ENCODE results near the gene ROBO1. TPM values are rescaled to one million over a fixed set of nuclear protein-coding genes. Genes with fewer than 3 reads are reported as not detected.

The ROBO1 gene
- total RNA-seq, 1 donor from 2014 or later = 10.8 TPM

DNA sequence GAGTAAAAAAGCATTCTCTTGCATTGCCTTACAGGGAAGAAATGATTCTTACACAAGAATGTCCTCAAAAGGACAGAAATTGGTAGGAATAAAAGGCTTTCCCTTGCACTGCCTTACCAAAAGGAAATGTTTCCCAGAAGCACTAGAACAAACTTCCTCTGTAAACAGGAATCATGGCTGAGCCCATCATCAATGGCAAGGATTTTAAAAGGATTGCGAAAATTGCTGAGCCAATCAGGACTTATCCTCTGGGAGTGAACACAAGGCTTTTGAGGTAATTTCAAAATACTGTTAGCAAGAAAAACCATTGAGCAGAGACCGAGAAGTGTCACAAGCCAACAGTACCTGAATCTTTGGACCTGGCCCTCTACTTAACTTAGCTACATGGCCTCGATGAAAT is 897.3 kb downstream of the ROBO1 start:
- intact Hi-C loops (cut with DNase I) = no loop called here
- ATAC-seq (no peak), DNase-seq (ENCODE audit: missing footprints) (no peak)

DNA sequence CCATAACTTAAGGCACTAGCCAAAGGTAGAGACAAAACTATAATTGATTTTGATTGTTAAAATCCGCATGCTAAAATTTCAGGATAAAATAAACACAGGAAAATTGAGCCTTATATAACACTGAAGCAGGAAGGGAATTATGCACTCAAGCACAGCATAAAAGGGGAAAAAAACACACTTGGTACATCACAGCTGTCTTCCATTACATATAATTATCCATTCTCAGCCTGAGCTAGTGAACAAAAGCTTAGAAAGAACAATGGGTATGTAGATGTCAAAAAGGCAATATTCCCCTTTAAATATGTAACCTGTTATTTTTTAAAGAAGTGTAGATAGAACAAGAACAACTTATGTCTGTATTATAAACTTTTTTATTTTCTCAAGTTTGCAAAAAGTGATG is 899.2 kb downstream of the ROBO1 start:
- intact Hi-C loops (cut with DNase I) = no loop called here
- DNase-seq (ENCODE audit: missing footprints) = no peak
- ATAC-seq = no peak

DNA sequence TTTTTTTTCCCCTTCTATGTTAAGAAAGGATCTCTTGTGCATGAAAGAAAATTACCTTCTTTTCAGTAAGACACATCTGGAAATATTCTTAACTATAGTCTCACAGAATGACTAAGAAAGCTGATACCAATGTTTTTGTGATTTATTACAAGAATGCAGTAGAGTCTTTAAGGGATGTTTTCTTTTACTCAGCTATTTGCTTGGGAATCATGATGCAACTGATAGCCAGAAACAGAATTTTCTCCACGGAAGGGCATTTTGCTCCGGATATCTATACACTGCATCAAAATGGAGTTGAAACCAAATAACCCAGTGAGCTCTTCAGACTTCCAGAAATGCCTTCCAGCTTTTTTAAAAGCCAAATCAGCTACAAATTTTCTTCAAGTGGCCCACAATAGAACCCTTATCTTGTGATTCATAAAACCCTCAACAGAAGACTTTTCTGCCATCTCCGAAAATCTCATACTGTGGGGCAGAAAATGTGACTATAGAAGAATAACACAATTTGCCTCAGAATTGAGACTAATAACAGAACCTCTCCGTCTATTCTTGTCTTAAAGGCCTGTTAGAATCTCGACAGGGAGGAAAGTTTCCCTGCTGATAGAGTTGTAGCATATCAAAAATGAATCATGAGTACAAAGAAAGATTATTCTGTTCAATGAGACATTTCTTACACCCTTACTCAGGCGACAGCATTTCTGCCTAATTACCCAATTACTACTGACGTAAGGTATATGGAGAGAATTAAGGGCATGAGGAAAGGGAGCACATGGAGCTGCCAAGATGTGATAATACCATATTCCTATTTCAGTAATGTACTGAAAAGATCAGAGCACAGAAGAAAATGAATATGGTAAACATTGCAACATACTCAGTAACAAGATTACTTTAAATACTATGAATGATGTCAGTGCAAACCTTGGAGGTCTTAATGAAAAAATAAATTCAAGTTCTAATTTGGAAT is 900.1 kb downstream of the ROBO1 start:
- intact Hi-C loops (cut with DNase I) = no loop called here
- ATAC-seq (no peak), DNase-seq (ENCODE audit: missing footprints) (no peak)

DNA sequence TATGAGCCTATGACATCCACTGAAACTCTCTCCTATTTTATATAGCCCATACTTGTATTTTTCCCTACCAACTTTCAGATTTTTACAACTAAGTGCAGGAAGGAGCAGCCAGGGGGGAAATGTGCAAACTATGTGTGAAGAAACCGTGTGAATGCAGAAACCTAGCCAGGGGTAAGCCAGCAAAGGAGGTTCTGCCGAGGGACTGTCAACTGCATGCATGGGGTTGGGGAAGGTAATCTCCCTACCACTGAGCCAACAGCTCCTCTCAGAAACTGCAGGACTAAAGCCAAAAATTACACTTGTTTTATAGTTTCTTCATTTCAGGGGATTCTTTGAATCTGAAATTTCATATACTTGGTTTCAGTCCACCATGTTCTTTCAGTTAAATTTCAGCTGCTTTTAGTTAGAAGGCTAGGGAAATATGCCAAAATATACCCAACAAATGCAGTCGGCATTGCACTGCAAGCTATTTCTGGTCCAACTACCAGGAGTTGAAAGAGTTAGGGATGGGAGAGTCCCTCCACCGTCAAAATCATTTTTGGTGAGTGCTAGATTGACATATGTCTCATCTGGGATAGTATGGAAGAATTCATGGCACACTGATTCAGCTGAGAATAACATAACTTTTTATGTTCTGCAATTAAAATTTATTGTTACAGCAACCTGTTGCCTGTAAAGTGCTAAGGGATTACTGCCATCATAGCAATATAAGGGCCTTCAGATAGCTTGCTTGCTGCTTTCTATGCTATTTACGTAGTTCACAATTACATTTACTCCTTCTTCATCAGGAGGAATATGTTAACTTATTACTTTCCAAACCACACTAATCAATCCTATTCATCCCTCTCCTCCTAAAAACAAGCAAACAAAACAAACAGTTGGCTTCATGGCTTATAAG is 904.2 kb downstream of the ROBO1 start:
- intact Hi-C loops (cut with DNase I) = no loop called here
- no peak for ATAC-seq
- no peak for DNase-seq (ENCODE audit: missing footprints)

DNA sequence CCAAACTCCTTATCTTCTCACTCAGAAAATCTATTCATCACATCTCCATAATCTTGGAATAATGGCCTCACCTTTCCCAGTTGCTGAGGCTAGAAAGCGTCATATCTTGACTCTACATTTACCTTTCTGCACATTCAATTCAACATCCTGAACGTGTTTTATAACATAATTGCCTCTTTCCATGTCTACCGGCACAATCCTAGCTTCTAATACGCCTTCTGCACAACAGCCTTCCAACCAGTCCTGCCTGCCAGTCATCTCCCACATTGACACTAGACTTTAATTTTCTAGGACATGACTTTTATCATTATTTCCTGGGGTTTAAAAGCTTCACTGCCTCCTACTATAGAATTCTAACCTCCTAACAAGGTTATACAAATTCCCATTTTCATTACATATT is 906.6 kb downstream of the ROBO1 start:
- DNase-seq (ENCODE audit: missing footprints) = no peak
- no peak for ATAC-seq
- intact Hi-C loops (cut with DNase I) = no loop called here

DNA sequence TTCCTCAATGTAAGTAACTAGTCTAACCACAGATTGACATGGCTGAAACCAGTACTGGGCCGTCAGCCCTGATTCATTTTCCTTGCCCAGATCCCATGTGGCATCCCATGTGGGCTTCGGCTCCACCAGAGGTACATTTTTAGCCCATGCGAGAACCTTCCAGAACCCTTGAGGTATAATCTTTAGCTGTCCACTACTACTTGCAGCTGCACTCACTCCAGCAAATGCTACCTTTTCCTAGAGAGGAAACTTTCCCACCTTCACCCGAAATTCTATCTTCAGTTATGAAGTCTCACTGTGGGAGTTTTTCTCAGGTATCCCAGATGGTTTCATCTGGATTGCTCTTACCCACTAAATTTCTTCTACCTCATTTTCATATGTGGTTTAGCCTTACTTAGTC is 907.2 kb downstream of the ROBO1 start:
- no peak for DNase-seq (ENCODE audit: missing footprints)
- no peak for ATAC-seq
- intact Hi-C loops (cut with DNase I) = no loop called here

DNA sequence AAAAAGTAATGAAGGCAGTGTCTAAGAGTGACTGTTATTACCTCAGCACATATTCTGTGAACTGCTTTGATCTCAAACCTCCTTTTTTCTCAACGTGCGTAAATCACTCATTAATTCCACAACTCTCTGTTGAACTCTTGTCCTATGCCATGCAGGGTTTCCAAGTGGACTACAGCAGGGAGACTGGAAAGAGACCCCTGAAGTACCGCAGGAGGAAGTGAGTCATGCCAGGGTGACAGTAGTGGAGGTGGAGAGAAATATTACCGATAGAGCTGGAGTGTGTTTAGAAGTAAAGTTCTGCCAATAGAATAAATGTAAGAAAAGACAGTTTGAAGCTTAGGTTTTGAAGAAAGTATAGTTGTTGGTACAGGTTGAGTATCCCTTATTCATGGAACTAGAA is 908.9 kb downstream of the ROBO1 start:
- DNase-seq (ENCODE audit: missing footprints) = no peak
- no peak for ATAC-seq
- intact Hi-C loops (cut with DNase I) = no loop called here

DNA sequence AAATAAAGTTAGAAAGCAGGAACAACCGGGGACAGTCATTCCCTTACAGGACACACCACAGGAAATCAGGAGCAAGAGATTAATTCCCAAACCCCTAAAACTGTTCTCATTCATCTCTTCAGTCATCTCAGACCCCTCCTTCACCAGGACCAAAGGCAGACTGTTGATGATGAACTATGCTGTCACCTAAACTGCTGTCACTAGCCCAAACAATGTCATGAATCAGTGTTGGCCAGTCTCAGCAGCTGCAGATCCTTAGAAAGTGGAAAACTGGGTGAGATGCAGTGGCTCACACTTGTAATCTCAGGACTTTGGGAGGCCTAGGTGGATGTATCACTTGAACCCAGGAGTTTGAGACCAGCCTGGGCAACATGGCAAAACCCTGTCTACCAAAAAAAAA is 909.6 kb downstream of the ROBO1 start:
- peak; percentile 13 for ATAC-seq
- intact Hi-C loops (cut with DNase I) = no loop called here

DNA sequence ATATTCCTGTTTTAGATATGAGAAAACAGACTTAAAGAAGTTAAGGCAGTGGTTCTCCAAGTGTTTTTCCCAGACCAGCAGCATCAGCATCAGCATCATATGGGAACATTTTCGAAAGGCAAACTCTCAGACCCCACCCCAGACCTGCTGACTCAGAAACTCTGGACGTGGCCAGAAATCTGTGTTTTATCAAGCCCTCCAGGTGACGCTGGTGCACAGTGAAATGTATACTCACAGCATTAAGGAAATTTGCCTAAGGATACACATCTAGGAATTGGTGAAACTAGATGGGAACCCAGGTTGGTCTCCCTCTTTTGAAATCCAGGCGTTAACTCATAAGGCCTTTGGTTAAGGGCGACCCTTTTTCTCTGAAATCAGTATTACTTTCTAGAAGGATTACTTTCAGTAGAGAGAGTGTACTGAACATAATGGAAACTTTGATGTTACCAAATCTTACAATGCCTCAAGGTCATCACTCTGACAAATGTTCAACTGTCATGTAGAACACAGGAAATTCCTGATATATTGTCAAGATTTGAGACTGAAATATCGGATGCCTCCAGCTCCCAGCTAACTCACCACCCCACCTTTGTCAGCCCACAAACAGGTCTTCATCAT is 910.2 kb downstream of the ROBO1 start:
- intact Hi-C loops (cut with DNase I) = no loop called here
- ATAC-seq (peak; percentile 31), DNase-seq (ENCODE audit: missing footprints) (no peak)

More for the DNA sequence above, 909.6 kb downstream of the ROBO1 start:
- DNase-seq (ENCODE audit: missing footprints) = no peak

DNA sequence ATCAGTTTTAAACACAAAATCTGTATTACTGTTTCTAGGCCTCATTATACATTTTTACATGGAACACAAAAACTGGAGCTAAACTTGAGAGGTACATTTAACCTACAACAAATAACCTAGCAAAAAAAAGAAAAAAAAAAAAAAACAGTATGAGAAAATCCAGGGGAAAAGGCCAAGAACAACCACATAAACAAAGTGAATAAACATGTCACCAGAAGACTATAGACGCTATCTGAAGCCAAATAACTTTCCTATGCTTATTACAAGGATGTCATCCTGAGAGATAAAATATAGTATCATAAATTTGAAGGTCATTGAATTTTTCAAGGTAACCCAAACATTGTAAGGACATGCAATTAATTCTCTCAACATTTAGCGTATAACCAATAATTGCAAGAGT is 911.6 kb downstream of the ROBO1 start:
- DNase-seq (ENCODE audit: missing footprints) = no peak
- ATAC-seq = no peak
- intact Hi-C loops (cut with DNase I) = no loop called here

DNA sequence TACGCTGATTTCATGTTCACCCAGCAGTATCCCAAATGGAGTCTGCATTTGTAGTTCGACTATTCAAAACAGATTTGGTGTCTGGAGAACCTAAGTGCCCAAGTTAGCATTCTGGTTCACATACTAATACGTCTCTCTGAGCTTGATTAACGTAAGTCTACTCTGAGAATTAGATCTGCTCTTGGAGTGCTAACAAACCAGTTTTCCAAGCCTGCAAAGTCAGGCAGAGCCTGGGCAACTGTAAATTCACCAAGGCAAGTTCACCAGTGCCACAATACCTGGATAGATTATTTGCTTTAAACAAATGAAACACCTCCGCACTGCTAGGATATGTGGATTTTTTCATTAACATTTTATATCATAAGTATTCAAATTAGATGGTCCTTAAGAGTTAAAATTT is 912.6 kb downstream of the ROBO1 start:
- ATAC-seq (no peak), DNase-seq (ENCODE audit: missing footprints) (no peak)
- intact Hi-C loops (cut with DNase I) = no loop called here

DNA sequence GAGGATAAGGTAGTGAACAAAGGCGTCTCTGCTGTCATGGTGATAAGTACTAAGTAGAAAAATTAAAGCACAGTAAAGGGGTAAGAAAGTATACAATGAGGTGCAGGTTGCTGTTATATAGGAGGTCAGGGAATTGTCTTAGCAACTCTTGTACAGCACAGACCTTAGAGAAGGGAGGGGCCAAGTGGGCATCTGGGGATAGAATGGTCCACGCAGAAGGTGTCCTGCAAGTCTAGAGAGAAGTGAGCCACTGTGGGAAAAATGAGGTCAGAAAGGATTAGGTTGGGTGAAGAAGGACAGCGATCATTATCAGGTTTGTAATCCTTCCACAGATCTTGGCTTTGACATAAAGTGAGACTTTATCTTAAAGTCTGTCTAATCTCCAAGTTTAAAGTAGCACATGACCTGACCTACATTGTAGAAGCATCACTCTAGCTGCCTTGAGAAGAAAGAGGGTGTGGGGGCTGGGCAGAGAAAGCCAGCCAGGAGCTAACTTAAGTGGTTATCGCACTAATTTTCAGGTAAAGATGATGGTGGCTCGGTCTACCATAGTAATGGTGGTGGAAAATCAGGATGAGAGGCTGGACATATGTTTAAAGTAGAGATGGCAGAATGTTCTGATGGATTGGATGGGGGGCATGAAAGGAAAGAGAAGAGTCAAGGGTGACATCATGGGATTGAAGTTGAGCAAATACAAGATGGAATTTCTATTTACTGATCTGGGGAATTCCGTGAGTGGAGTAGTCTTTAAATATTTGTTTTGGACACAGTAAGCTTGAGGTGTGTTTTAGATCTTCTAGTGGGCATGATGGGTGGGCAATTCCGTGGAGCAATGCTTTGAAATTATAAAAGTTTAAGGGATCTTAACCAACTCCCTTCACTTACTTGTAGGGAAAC is 919.2 kb downstream of the ROBO1 start:
- DNase-seq (ENCODE audit: missing footprints) = no peak
- intact Hi-C loops (cut with DNase I) = no loop called here
- ATAC-seq = no peak

DNA sequence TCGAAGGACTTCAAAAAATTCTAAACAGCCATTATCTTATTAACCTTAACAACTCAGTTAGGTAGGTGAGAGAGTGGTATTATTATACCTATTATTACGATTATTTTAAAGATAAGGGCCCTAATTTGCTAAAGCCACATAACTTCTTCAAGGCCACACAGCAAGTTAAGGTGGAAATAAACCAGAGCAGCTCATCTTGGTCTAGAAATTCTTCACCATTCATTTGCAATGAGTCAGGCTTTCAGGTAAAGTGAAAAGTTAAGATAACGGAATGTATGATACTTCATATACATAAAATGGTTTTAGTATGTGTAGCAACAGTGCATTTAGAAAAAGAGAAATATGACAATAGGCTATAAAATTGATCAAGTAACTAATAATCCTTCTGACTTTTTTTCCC is 920.2 kb downstream of the ROBO1 start:
- intact Hi-C loops (cut with DNase I) = no loop called here
- ATAC-seq (no peak), DNase-seq (ENCODE audit: missing footprints) (no peak)

DNA sequence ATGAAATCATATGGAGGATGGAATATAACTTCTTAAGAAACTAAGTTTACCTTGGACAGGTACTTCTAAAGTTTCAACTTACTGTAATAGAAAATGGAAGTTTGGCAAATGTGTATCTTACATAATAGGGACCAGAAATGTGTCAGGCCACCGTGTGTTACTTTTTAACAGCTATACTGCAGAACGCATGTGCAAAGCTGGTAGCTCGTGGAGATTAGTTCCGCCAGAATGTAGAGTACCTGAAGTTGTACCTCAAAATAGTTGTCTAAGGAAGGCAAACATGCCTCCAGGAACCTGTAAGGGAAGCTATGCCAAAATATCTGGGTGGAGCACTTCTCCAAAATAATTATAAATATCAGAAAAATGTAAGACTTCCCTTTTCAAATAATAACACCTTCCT is 920.6 kb downstream of the ROBO1 start:
- no peak for ATAC-seq
- intact Hi-C loops (cut with DNase I) = no loop called here

DNA sequence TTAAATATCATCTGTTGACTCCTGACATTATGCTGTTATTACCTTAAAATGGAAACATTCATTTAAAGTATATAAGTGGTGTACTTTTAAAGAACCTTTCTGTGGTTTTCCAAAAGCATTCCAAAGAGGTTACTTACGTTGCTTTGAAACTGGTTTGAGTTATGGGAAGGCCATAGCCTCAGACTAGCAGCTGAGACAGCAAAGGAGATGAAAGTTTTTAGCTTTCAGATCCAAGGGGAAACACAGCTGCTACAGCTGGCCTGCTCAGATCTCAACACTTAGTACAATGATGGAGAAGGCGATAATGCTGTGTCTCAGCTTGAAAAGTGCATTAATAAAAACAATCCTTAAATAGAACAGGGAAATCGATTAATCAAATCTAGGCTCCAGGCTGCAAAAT is 921.1 kb downstream of the ROBO1 start:
- DNase-seq (ENCODE audit: missing footprints) = no peak
- intact Hi-C loops (cut with DNase I) = no loop called here
- no peak for ATAC-seq

More for the DNA sequence above, 920.6 kb downstream of the ROBO1 start:
- no peak for DNase-seq (ENCODE audit: missing footprints)

DNA sequence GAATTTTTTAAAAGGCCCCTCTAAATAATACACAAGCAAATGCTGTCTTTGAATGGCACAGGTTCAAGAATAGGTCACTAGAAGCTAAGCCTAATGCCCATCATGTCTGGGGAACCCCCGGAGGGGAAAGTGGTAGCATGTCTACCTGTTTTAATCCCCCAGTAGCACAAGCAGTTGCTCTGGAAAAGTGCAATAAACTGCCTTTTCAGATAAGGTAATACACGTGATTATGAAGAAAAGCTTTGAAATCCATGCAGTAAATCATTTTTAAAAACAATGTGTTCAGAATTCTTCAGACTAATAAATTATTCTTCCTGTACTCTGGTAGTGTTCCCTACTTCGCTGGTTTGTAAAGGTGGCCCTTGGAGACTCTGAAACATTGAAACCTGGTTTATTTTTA is 922.2 kb downstream of the ROBO1 start:
- intact Hi-C loops (cut with DNase I) = loop anchor here (2.0 kb wide), 1 partner anchor 35 kb away; no protein-coding TSS in a partner anchor
- DNase-seq (ENCODE audit: missing footprints) (no peak), ATAC-seq (no peak)

DNA sequence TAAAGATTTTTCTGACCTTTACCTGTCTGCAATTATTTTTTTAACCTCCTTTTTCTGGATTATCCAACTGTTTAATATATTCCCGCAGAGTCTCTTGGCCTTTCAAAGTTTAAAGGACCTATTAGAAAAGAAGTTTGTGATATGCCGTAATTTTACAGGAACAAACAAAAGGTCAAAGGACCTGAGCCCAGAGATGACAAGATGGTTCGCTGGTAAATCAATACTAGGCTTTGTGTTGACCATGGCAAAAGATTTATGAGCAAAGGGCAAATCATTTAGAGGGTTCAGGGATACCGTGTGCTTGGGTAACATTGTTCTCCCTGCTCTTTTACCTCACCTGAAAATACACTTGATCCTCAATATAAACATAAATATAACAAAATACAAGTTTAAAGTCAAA is 923.5 kb downstream of the ROBO1 start:
- intact Hi-C loops (cut with DNase I) = loop anchor here (2.0 kb wide), 1 partner anchor 34 kb away; no protein-coding TSS in a partner anchor
- DNase-seq (ENCODE audit: missing footprints) (no peak), ATAC-seq (no peak)

DNA sequence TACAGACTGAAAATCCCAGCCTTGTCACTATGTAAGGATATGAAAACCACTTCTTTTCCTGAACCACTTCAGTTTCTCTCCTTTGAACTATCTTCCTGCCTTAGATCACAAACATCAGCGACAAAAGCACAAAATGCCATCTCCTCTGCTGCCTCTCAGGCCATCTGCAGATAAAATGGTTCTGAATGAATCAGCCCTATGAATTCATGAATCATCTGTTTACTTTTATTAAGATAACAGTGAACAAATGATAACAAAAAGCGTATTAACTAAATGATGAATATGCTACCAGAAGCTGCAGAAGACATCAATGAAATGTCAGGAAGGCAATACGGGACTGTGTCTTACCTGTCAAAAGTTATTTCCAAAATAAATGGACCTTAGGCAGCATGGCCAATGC is 928.1 kb downstream of the ROBO1 start:
- intact Hi-C loops (cut with DNase I) = no loop called here
- no peak for DNase-seq (ENCODE audit: missing footprints)
- ATAC-seq = no peak

Measured in Right ventricle myocardium inferior (tissue), 1 donor.